Colon (tissue), 2 donors: ENCODE results near the gene ZNF225.

Experiments used
- FAIRE-seq: peaks from 2 replicates; lab custom pipeline; 2012; peaks lifted over from hg19 to GRCh38; lab: Jason Lieb, UNC
- donor health status: control.
- donor health status: control.

The ZNF225 gene

GRCh38 chr19:44163789-44164188 lies 50.6 kb downstream of the ZNF225 start:
- no peak for FAIRE-seq

GRCh38 chr19:44164327-44164672 lies 51.1 kb downstream of the ZNF225 start:
- no peak for FAIRE-seq

GRCh38 chr19:44164673-44165512 lies 51.7 kb downstream of the ZNF225 start, which contains the start of gene ZNF226:
Gene ZNF226 (plus strand): TSS chr19:44165100. CDS start chr19:44170081, 4,981 bp downstream.
- peak; percentile 95 for FAIRE-seq

- peak; percentile 78 for FAIRE-seq
Observed at GRCh38 chr19:44170660-44171059, 57.5 kb downstream of the ZNF225 start.

GRCh38 chr19:44176590-44176989 lies 63.4 kb downstream of the ZNF225 start:
- FAIRE-seq = no peak

GRCh38 chr19:44180968-44181367 lies 67.8 kb downstream of the ZNF225 start:
- no peak for FAIRE-seq

GRCh38 chr19:44182145-44182544 lies 68.9 kb downstream of the ZNF225 start:
- FAIRE-seq = no peak
